NCI-H345 (cell line): Measurements from ENCODE around the gene CELSR2.

Experiments used
- DNase-seq: peaks from one replicate; lab custom pipeline; 2025; lab: John Stamatoyannopoulos, UW

The CELSR2 gene

GRCh38 chr1:109228167-109228566 lies 21.2 kb upstream of the CELSR2 start:
- DNase-seq: no peak

- peak; percentile 97 for DNase-seq
Observed at GRCh38 chr1:109229531-109230127, 19.7 kb upstream of the CELSR2 start.

GRCh38 chr1:109231066-109231465 lies 18.3 kb upstream of the CELSR2 start:
- DNase-seq: no peak

GRCh38 chr1:109235137-109235536 lies 14.2 kb upstream of the CELSR2 start:
- no peak for DNase-seq

- no peak for DNase-seq
Observed at GRCh38 chr1:109237512-109237911, 11.8 kb upstream of the CELSR2 start.

GRCh38 chr1:109238382-109238781 lies 11.0 kb upstream of the CELSR2 start:
- DNase-seq: no peak

GRCh38 chr1:109239047-109239408 lies 10.3 kb upstream of the CELSR2 start:
- DNase-seq: no peak

GRCh38 chr1:109239409-109240068 lies 9.8 kb upstream of the CELSR2 start:
- DNase-seq: peak; percentile 66

GRCh38 chr1:109240158-109241152 lies 8.9 kb upstream of the CELSR2 start:
- peak; percentile 72 for DNase-seq

- no peak for DNase-seq
Observed at GRCh38 chr1:109241344-109241743, 8.0 kb upstream of the CELSR2 start.

GRCh38 chr1:109241841-109242345 lies 7.4 kb upstream of the CELSR2 start:
- DNase-seq: no peak

- DNase-seq: no peak
Observed at GRCh38 chr1:109242387-109242786, 7.0 kb upstream of the CELSR2 start.

- DNase-seq: no peak
Observed at GRCh38 chr1:109243221-109243620, 6.1 kb upstream of the CELSR2 start.

- no peak for DNase-seq
Observed at GRCh38 chr1:109243860-109244552, 5.3 kb upstream of the CELSR2 start.

- DNase-seq: no peak
Observed at GRCh38 chr1:109246141-109246551, 3.2 kb upstream of the CELSR2 start.

GRCh38 chr1:109247401-109248365 lies 1.7 kb upstream of the CELSR2 start:
- DNase-seq: no peak

- no peak for DNase-seq
Observed at GRCh38 chr1:109248444-109248796, 919 bp upstream of the CELSR2 start.

- no peak for DNase-seq
Observed at GRCh38 chr1:109249654-109250401, 489 bp downstream of the CELSR2 start.

GRCh38 chr1:109250454-109251276 lies 1.3 kb downstream of the CELSR2 start:
- no peak for DNase-seq
